Activated naive CD4-positive, alpha-beta T cell treated with Interleukin-2 at 50 U/mL for 16 hours (primary cell): ENCODE measurements around the gene NBAS.

Source experiments
- DNase-seq: peaks from one replicate; pipeline ENCODE4 v3.0.0-alpha.2; 2020

The NBAS gene

DNA sequence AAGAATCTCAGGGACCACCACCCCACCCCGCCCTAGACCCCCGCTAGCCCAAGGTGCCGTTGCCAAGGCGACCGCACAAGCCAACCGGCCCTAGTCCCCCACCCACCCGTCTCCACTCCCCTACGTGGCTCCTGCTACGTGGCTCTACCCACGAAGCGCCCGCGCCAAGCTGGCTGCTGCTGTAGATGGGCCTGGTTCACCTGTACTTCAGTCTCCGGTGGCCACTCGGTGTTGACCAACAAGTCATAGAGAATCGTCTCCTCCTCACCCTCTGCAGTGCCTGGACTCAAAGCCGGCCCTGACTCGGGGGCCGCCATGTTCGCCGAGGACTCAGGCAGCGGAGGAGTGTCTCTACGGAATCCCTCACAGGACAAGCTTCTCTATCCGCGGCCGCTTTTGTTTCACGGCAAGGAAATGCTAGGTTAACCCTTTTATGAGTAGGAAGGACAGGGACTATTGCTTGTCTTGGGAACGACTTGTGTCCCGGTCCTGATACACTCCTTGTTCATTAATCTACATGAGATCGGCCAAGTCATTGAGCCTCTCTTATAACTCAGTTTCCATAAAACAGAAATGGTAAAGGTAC is at the start of gene NBAS:
TSS of gene NBAS (minus strand) at position 347 of the 586 bp plus-strand sequence. CDS start at position 317, 30 bp downstream.
- peak; percentile 84 for DNase-seq

DNA sequence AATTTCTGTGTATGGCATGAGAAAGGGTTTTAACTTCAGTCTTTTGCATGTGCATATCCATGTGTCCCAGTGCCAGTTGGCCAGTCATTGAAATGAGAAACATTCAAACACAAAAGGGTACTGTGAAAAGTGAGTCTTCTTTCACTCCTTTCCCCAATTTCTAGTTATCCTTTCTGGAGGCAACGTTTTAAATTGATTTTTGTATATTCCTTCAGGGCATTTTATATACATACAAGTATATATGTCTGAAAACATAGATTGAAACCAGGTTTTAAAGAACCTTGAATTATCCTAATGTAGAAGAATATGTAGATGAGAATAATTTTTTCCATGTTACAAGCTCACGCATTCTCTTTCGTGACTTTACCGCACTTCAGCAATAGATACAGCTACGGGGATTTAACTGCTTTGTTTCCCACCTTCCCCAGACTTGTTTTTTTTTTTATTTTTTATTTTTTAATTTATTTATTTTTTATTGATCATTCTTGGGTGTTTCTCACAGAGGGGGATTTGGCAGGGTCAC is 49.4 kb upstream of the NBAS start:
- no peak for DNase-seq

DNA sequence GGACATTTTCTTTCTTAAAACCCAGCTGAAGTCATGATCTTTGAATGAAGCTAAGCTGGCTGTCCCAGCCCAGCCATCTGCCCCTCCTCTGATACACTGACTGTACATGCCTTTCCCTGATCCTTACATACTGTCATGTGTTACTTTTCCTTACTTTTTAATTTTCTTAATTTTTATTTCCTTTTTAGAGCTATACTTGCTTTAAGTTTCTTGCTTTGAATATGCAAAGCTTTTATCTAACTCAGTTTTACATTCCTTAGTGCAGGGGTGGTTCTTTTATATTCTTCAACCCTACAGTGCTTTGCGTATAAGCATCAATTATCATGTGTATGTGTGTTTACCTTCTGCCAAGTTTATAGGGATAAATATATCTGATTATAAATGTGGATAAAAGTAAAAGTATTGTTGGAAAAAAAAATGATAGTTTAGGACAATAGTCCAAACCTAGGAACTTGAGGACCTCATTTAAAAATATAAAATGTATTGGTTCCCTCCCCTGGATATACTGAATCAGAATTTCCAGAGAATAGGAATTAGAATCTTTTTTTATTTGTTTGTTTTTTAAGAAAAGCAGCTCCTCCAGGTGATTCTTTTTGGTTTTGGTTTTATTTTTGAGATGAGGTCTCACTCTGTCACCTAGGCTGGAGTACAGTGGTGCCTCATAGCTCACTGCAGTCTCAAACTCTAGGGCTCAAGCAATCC is 48.4 kb upstream of the NBAS start:
- DNase-seq: no peak

DNA sequence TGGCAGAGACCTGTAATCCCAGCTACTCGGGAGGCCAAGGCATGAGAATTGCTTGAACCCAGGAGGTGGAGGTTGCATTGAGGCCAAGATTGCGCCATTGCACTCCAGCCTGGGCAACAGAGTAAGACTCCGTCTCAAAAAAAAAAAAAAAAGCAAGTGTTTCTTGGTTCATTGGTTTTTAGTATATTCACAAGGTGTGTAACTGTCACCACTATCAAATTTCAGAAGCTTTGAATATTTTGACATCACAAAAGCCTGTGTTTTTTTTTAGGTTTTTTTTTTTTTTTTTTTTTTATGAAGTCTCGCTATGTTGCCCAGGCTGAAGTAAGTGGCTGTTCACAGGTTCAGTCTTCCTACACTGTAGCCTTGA is 47.2 kb upstream of the NBAS start:
- DNase-seq: no peak

DNA sequence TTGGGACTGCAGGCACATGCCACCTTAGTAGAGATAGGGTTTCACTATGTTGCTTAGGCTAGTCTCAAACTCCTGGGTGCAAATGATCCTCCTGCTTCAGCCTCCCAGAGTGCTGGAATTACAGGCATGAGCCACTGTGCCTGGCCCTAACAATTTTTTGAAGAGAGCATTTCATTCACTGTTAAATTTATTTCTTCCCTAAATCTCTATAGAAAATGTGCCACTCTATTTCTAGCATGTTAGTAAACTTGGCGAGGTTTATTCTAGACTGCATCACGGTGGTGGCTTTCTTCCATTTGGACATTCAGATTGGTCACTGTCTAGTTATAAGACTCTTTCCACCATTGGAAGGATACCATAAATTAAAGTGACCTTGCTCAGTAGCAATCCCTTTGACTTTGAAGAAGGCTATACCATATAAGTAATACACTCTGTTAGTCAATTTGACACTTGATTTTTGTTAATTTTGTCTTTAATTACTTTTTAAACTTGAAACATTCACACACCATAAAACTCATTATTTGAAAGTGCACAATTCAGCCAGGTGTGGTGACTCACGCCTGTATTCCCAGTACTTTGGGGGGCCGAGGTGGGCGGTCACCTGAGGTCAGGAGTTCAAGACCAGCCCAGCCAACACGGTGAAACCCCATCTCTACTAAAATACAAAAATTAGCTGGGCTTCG is 46.7 kb upstream of the NBAS start:
- DNase-seq: no peak

DNA sequence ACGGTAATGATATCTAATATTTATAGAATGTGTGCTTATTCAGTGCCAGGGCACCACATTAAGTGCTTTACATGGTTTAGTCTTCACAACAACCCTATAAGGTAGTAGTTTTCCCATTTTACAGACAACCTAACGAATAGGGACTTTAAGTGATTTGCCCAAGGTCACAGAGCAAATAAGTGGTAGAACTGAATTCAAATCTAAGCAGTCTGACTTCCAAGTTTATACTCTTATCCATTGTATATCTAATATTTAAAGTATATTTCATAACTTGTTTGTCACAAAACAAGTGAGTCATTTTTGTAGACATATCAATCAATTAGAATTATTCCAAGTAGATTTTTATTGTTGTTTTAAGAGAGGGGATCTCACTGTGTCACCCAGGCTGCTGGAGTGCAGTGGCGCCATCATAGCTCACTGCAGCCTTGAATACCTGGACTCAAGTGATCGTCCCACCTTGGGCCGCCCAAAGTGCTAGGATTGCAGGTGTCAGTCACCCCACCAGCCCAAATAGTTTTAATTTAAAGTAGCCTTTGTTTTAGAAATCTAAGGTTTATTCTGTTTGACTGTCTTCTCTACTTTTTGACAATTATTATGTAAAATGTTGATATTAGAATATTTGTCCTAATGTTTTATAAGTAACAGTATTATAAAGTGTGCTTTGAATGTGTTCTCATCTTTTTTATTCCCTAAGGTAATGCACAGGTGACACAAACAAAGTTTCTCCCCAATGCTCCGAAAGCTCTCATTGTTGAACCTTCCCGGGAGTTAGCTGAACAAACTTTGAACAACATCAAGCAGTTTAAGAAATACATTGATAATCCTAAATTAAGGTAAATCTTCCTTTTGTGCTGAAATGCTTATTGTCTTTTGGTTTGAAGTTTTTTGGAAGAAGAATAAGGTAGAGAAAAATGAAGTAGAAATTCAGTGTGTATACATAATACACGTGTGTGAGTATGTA is 45.6 kb upstream of the NBAS start:
- DNase-seq: no peak

DNA sequence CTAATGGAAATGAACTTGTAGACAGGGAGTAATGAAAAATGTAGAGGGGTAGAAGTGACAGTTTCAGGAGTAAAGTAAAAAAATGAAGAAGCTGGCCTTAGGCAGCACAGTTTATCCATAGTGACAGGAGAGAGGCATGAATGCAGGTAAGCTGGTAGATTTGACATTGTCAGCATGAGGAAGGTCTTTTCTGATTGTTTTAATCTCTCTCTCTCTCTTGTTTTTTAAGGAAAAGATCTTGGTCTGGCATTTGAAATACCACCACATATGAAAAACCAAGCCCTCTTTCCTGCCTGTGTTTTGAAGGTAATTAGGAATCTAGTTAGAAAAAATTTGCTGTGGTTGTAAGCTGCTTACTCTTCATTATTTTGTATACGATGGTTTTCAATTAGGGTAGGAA is 44.6 kb upstream of the NBAS start:
- DNase-seq: no peak

DNA sequence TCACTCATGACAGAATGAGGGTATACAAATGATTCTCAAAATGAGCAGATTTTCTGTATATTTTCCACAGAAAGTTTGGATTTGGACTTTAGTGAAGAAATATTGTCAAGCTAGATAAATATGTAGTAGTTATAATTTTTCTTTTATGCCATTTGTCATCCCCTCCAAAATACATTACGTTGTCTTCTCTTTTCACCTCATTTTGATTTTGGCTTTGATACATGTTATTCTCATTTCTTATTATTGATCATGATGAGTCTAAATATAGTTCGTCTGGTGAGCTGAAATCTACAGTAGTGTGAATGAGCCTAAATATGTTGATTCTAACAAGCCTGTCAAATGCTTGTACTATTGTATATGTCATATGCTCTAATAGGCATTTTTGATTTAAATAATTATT is 42.8 kb upstream of the NBAS start:
- DNase-seq: no peak

DNA sequence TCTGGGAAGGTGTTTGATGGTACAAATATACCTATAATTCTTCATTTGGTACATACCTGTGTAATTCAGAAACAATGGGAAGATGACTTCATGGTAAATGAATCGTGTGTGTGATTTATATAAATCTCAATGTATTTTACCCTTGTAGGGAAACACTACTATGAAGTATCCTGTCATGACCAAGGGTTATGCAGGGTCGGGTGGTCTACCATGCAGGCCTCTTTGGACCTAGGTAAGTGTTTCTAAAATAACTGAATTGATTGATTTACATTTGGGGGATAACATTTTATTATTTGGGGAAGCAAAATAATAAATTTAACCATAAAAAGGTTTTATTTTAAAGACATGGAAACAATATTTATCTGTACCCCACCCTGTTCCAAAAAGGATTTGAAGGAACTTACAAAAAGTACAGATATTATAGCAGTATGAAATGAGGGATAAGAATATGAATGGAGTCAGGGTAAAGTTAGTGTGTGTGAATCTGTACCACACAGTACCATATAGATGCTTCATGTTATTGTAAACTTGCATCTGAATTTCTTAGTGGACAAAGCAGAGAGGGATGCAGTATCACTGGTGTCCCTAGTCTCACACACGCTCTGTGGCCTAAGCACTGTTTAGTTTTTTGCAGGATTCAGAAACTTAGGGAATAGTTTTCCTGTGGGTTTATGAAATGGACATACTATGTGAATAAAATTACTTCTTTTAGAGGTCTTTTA is 42.1 kb upstream of the NBAS start:
- DNase-seq: no peak

DNA sequence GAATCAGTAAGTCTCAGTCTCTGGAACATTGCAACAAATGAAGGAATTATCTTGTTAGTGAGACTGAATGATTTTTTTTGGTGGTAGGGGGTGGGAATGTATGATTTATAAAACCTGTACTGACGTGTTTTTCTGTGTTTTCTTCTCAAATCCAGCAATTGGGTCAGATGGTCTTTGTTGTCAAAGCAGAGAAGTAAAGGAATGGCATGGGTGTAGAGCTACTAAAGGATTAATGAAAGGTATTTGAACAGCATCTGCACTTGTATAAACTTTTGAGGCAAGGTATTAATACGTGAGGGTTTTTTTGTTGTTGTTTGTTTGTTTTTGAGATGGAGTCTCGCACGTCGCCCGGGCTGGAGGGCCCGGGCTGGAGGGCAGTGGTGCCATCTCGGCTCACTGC is 41.3 kb upstream of the NBAS start:
- DNase-seq: no peak

DNA sequence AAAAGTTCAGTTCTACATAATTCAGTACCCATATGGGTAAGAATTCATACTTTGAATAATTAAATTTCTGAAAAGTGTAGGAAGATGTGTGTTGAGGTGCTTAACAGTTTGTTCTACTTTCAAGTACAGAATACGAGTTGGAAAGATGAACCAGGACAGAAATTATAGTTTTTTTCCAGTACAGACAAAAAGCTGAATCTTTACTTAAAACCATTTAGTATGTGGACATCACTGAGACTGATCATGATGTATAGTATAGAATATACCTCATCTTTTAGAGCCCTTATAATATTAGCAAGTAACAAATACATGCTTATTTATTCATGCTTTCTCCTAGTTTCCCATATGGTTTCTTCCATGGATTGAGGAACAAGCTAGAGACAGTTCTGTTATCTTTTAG is 40.5 kb upstream of the NBAS start:
- DNase-seq: no peak

DNA sequence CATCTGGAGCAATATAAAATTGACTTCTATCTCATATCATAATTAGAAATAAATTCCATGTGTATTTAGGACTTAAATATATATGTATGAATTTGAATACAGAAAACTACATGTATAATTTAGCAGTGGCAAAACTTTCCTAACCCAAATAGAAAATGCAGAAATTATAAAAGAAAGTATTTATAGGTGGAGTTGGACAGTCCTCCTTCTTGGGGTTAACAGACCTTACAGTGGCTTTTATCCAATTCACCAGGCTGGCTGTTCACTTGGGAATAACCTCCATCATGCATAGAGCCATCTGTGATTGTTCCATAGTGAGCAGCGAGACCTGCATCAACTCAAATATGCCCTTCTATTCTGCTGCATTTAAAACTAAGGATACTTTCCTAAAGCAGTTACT is 38.9 kb upstream of the NBAS start:
- DNase-seq: no peak

DNA sequence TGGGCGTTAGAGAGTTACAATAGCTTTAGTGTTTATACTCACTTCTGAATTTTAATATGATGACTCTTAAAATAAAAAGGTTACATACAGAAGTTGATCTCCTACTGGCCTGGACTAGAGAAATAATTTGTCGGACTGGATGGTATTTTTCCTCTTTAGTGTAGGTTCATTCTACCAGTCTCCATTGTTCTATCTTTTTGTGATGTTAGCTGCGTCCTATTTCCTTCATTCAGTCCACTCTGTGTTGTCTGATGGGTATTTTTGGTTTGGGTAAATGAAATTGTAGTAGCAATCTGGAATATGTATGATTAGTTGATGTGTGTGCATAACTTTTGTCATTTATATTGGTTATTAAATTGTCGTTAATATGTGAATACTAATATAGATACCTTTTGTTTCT is 35.8 kb upstream of the NBAS start:
- DNase-seq: no peak

DNA sequence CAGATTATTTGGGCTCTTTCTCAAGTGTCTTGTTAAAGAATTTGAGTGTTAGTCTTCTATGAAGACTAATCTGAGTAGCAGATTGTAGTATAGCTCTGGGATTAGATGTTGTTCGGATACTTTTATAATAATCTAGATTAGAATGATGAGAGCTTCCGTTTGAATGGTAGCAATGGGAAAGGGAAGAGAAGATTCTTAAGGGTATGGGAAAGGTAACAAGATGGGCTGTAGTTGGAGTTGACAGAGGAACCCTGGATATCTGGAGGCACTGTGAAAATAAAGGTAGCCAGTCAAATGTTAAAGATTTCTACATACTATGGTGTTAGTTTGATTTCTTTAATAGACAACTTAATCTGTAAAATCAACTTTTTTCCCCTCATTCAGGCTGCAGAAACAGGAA is 35.2 kb upstream of the NBAS start:
- no peak for DNase-seq

DNA sequence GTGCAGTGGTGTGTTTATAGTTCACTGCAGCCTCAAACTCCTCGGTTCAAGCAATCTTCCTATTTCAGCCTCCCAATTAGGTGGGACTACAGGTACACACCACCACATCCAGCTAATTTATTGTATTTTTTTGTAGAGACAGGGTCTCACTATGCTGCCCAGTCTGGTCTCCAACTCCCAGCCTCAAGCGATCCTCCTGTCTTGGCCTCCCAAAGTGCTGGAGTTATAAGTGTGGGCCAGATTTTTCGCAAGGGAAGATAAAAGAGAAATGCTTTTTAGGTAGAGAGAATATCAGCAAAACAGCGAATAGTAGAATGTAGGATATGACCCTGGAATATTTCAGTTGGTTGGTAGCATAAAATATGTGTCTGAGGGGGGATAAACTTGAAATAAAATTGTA is 34.8 kb upstream of the NBAS start:
- DNase-seq: no peak

DNA sequence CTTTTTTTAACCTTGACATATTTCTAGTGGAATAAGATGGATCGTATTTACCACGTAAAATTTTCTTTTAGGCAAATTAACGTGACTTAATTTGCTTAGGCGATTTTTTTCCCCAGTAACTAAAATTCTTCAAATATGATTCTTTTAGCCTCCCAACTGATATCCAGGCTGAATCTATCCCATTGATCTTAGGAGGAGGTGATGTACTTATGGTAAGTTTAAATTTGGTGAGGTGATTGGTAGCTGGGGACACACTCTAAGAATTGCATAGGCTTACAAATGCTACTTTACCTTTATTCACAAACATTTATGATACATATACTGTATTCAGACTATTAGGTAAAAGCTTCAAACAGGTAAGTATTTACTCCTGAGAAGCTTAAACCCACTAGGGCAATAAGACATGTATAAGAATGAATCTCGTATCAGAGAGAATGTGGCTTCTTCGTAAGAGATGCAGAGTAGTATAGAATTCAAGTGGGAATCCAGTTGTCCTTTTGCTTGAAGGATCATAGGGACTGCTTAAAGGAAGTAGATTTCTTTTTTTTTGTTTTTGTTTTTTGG is 34.3 kb upstream of the NBAS start:
- DNase-seq: no peak

DNA sequence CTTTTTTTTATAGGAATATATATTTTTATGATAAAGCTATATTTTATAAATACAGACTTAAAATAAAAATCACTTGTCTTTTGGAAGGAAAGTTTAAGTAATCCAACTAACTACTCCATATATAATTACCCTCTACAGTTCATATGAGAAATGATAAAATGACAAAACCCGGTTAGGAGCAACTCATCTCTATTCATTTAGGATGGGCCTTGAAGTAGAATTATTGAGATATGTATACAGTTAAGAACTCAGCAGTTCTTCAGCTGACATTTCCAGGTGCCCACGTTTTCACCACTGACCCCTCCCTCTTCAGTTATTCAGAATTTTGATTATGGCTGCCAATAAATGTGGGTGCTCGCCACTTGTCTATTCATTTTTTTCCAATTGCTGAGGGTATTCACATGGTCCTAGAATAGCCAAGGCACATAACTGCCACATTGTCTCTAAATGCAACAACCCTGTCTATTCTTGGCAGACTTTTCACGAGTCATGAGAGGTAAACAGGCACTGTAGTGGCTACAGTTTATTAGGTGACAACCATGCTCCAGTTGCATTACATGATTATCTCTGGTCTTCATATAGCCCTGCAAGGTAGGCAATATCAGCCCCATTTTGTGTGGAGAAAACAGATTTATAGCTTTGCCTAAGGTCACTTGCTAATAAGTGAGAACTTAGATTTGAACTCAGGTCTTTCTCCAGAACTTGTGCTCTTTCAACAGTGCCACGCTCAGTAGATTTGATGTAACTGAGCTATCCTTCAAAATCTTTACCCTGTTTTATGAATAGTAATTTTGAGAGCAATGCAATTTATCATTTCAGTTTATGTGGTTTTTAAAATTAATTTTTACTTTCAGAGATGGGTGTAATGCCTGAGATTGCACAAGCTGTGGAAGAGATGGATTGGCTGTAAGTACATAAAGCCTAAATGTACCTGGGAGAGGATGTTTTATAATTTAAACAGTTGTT is 33.4 kb upstream of the NBAS start:
- no peak for DNase-seq

DNA sequence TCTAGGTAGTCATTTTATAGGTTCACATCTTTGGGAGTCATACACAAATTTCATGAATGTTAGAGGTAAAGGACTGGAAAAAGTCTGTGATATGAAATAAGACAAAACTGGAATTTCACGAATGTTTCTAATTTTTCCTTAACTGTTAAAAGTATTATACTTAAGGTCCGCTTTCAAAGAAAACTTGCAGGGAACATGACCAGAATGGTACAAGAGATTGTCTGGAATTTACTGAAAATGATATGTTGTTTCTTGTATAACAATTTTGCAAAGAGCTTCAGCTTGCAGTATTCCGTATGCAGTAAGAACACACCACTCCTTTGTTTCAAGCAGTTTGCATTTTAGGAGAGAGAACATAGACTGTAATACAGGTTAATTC is 32.2 kb upstream of the NBAS start:
- no peak for DNase-seq

DNA sequence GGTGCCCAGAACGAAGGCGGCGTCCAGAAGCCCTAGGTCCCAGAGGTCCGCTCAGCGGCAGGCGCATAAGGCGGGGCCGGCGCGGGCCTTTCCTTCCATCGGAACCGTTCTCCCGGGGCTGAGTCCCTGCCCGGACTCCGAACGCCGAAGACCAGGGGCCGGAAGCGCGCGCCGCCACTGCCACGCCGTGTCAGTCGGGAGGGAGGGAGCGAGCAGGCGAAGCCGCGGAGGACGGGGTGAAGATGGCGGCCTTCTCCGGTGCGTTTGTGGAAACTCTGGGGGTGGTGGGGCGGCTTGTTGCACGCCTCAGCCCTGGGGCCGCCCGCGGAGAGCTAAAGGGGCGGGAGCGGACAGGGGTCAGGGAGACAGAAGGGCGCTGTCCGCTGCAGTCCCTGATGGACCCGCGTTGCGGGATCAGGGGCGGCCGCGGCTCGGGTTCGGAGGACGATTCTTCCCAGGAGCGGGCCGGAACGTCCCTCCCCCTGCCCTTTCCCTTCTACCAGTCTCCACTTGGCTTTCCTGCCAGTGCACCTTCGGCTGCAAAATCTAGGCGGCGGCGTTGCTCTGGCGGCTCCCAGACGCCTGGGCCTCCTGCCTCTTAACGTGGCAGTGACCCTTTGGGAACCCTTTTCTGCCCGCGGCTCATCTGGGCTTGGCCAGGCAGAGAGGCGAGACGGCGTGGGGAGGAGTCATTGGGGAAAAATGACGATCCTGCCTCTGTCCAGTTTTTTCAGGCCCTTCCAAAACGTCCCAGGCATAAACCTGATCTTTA is 30.7 kb upstream of the NBAS start, which contains the start of gene DDX1:
TSS of gene DDX1 (plus strand) at position 177 of the 772 bp plus-strand sequence. CDS start at position 243, 66 bp downstream.
- DNase-seq: peak; percentile 86

DNA sequence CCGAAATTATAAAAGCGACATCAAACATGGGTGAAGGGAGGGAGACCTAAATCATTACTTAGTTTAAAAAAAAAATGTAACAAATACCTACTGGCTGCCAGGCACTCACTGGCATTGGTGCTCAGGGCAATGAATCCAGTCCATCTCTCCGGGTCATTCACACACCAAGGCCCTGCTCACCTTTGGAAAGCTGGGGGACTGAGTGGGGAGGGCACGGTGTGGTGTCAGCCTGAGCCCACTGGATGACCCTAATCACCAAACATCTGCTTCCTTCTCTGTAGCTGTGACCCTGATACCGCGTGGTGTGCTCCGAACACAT is 30.2 kb upstream of the NBAS start:
- DNase-seq: no peak
